GM18507 (cell line): ENCODE results near the gene ITPK1.

Experiments used
- DNase-seq: peaks from one replicate; pipeline ENCODE4 v3.0.0; 2011; ENCODE audit warnings: low read depth; ENCODE audit not compliant: insufficient read length; ENCODE audit errors: extremely low spot score
- FAIRE-seq: peaks from 2 replicates; lab custom pipeline; 2011; peaks lifted over from hg19 to GRCh38; lab: Jason Lieb, UNC

The ITPK1 gene

GRCh38 chr14:93004699-93005082 is 111.0 kb downstream of the ITPK1 start:
- DNase-seq (no peak), FAIRE-seq (no peak)

DNA sequence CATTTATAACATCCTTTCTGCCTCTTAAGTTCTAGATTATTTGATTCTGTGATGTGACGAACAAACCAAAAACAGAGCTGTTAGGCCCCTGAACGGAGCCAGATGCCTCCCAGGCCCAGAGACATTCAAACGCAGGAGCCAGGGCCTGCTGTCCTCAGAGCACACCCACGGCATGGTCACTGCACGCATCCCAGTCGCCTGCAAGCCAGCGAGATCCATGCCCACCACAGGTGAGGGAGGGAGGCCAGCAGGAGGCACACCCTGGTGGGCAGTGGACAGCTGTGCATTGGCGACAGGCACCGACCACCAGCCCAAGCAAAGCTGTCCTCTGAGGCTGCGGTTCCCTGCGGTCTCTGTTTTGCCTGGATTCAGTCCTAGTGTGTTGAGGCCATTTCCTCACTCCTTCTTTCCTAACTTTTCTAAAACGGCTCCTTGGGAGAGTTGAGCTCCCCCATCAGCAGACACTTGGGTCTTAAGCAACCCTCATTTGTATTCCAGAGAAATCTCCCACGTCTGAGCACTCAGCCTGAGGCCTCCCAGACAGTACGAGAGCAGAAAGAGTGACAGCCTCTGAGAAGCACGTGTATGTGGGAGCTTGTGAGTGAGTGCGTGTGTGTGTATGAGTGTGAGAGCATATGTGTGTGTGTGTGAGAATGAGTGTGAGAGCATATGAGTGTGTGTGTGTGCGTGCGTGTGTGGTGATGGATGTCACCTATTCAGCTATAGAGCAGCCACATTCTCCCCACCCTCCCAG is 111.6 kb downstream of the ITPK1 start:
- no peak for FAIRE-seq
- no peak for DNase-seq

- FAIRE-seq = no peak
- DNase-seq = no peak
These were observed 112.8 kb downstream of the ITPK1 start for GRCh38 chr14:93002851-93003298.

GRCh38 chr14:93002049-93002448 is 113.7 kb downstream of the ITPK1 start:
- FAIRE-seq = no peak
- no peak for DNase-seq

GRCh38 chr14:92998946-92999345 is 116.8 kb downstream of the ITPK1 start:
- FAIRE-seq (no peak), DNase-seq (no peak)

DNA sequence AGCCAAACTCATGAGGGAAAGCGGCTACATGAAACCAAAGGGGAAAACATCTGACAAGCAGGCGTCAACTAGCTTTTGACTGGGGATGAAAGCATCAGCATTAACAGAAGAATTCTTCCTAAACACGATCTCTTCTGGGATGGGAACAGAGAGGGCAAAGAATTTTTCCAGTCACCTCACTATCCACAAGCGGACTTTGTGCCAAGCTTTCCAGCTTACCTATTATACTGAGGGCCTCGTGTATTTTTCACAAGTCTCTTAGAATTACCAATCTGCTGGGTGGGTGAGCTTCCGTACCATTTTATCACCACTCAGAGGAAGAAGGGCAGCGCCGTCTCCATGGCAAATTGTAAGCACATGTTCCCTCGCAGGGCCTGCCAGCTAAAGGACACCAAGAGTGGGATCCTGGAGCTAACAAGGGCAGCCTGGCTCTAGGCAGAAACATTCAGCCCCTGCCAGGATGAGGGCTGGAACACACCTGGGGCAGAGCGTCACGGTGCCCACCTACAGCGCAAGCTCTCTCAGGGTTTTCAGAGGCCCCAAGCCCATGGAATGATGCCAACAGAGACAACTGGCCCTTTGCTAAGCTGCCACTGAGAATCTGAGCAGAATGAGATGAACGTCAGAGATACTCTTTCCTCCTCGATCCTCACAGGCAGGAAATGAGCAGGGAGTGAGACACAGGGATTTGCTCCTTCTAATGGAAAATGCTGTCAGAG is 118.2 kb downstream of the ITPK1 start:
- DNase-seq (no peak), FAIRE-seq (no peak)

DNA sequence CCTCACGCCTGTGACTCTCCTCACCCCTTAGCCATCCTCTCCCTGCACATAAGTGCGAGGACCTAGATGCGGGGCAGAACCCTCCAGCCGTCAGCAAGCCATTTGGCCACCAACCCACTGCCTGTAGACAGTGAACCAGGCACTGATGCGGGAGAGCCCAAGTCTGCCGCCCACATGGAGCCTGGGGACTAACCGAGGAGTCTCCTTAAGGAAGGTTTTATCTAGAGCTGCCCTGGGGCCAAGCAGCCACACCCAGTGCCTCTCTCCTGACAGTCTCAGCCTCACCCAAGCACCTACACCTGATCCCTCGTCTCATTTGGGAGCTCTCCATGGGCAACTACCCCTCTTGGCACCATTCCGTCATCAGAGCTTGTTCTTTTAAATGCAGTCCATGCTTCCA is 120.1 kb downstream of the ITPK1 start:
- FAIRE-seq (no peak), DNase-seq (no peak)

- FAIRE-seq (no peak), DNase-seq (no peak)
These were observed 120.8 kb downstream of the ITPK1 start for GRCh38 chr14:92994942-92995341.

DNA sequence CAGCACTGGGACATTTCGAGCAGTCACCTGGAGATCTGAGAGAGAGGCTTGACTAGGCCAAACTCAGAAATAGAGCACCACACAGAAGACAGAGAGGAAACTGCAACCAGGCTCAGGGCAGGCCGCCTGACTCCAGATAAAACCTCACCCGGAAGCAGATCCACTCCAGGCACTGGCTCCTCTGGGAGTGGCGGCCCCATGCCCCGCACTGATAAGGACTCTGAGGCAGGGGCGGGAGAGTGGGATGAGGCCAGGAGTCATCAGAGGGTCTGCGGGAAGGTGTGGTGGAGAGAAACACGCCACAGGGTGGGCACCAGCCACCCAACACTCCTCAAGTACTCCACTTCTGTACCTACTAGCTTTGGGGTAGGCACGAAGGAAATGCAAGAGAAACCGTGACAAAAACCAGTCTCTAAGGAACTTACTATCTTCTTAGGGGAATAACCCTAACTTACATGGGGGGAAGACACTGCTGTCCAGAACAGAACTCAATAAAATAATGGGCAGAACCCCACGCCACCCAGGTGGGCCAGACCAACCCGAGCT is 121.5 kb downstream of the ITPK1 start:
- FAIRE-seq = no peak

DNA sequence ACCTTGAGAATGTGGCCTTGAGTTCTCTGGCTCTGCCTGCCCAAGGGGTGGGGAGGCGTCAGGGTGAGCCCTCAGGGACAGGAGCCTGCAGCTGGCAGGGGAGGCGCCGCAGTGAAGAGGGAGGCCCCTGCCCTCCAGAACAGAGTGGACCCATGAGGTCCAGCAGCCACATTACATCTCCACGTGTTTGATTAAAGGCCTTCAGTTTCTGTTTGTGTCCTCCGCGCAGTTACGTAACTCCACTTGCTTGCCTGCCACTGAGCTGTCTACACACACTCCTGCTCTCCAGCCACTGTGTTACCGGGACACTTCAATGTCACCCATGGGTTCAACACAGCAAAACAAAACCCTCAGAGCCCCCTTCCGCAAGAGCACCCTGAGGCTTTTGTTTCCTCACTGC is 122.4 kb downstream of the ITPK1 start:
- FAIRE-seq (no peak), DNase-seq (no peak)

More for the DNA sequence above, 121.5 kb downstream of the ITPK1 start:
- no peak for DNase-seq

GRCh38 chr14:92991536-92991935 is 124.2 kb downstream of the ITPK1 start:
- no peak for DNase-seq
- FAIRE-seq = no peak

DNA sequence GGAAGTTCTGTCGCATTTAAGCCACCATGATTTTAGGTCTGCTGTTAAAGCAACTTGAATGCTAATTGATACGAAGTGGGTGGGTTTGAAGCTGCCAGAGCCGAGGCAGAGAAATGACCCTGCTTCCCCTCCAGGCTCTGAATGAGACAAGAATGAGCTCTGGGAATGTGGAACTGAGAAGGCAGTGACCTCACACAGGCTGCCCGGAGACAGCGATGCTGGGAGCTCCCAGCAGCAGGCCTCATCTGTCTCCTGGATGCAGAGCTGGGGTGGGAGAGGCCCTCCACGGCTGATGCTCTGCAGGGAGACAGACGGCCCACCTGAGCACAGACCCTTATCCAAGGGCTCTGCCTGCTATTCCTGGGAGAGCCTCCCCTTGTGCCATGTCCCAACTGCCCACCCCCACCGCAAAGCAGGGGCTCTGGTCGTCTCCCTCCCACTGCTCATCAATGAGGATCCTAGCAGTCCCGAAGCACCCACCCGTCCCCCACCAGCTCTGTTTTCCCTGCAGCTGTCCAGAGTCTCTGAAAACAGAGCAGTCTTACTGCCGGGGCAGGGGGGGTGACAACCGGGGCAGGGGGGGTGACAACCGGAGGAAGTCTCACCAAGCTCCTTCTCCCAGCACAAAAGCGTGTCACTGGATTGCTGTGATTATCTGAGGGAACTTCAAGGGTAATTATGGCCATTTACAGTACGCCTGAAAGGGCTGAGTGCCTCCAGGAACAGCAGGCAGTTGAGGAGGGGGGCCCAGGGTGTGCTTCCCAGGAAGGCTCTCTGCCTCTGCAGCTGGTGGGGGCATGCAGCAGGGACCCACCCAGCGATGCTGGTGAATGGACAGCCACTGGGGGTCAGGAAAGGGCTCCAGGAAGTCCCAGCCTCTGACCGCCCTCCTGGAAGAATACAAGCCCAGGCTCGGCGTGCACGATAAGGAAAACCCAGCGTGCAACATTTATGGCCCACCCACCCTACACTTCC is 125.0 kb downstream of the ITPK1 start:
- DNase-seq (no peak), FAIRE-seq (no peak)

DNA sequence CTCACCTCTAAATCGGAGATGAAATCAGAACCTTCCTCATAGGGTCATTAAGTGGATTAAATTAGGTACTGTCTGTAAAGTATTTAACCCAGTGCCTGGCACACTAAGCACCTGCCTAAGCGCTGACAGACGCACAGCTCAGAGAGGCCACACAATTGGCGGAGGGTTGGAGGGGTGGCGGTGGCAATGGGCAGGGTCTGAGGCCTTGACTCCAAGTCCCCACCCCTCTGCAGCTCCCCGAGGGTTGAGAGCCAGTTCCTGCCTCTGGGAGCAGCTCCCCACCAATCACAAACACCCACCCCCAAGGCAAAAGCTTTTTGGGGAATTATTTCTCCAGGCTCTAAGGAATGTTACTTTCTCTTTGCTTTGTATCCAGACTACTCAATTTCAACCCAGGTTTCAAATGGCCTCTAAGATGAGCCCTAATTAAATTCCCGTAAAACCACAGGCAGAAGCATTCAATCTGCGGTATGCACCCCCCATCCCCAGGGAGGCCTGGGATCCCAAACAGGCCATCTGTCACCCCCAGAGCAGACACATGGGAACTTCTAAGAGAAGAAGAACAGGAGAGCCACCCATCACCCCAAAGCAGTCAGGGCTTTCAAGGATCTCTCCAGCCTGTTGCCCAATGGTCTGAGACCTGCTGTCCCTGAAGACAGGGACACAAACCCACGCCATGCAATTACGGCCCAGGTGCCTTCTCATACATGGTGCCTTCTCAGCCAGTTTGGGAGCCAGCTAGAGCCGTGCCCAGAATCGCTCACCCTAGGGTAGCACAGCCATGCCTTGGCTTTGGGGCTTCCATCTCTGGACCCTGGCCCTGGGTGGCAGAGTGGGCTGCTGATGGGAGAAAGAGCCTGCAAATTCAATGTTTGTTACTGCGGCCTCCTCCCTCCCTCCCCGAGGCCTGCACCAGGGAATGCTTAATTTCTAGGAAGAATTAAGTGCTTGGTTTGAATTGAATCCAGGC is 126.7 kb downstream of the ITPK1 start:
- FAIRE-seq (no peak), DNase-seq (no peak)

DNA sequence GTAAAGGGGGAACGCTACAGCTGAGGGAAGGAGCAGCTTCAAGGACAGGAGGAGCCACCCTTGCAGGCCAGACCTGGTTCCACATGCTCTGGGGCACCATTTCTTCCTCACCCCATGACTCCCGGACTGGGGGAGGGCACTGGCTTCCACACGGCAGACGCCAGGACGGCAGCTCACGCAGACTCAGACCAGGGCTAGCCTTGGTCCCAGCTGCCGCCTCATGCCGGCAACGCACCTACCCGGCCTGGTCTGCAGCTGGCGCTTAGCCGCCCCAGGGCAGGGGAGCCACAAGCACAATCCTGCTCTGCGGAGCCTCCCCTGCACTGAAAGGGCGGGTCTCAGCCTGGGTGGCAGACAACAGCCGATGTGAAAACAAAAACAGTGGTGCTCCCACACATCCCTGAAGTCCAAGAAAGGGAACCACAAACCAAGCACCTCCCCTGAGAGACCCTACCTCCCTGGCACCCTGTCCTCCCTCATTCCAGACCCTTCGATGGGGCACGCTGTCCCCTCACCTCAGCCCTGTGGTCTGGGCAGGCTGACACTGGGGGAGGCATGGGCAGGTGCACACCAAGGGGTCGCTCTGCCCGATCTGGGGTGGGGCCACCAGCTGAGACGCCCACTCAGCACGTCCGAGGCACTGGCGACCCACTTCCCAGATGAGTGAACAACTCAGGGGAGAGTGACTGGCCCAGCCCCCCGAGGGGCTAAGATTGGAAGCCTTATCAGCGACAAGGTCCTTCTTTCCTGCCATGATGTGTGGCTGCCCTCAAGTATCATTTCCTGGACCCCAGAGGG is 127.8 kb downstream of the ITPK1 start:
- FAIRE-seq = no peak

DNA sequence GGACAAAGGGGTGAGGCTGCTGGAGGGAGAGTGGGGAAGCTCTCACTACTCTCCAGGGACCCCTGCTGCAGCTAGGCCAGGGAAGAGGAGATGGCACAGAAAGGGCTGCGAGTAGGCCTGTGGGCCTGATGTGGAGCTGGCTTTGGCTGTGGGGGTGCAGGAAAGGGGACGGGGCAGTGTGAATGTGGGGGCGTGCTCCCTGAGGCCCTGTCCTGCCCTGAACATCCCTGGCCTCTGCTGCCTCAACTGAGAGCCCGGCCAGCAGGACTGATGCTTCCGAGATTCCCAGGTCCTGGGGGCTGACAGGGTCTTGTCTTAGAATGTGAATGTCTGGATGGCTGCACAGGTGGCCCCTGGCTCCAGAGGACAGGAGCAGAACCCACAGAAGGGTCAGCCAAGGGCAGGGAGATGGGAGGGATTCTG is 128.6 kb downstream of the ITPK1 start:
- no peak for DNase-seq
- FAIRE-seq = no peak

More for the DNA sequence above, 127.8 kb downstream of the ITPK1 start:
- no peak for DNase-seq

GRCh38 chr14:92986254-92987147 is 129.2 kb downstream of the ITPK1 start:
- no peak for FAIRE-seq
- no peak for DNase-seq

DNA sequence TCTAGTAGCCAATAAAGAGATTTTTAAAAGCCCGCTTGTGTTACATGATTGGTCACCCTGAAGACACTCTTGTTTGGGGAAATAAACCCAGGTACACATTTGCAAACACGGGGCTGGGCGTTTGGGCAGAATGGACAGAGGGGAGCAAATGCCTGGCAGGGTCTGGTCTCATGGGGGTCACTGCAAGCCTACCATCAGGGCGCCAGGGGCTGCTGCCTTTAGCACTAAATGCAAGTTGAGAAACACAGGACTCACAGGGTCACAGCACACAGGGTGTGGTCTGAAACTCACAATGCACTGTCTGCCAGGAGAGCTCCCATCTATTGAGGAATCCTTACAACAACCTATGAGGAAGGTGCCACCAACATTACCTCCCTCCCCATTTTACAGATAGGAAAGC is 130.2 kb downstream of the ITPK1 start:
- FAIRE-seq (no peak), DNase-seq (no peak)
